Measurements from ENCODE around the gene IFRD2. TPM values are rescaled to one million over a fixed set of nuclear protein-coding genes. Genes with fewer than 3 reads are reported as not detected.
"Not testable (repeated sequence)": the region's sequence is repeated elsewhere in the genome, so short reads cannot be mapped to it uniquely, and the experiment has no call there.

Gene IFRD2
- total RNA-seq, 6 donors from 2014 or later, result 45.4 to 126 (median 77.5) TPM

DNA sequence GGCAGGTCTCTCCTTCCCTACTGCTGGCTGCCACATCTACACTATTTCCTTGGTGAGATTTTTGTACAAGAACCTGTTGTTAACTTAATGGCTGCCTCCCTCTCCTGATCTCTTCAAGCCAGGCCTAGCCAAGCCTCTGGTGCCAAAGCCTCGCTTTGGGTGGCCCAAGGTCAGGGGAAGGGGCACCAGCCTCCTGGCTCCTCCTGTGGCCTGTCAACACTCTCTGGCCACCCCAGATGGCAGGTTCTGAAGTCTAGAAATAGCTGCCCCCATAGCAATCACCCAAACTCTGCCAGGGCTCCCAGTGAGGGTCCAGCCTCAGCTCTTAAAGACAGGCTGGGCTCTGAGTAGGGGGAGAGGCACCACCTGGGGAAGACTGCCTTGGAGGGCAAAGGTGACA is 5.0 kb downstream of the IFRD2 start:
- no peaks in the 10 kb centered on the region for H3K9me3 ChIP-seq
- ATAC-seq (ENCODE audit: low FRiP score in 2 of 2), result no peak
- 82 to 100% methylated on average over 1 of the region's 1 CpG for WGBS, 2 donors
- no peaks in the 10 kb centered on the region for H3K27me3 ChIP-seq
- H3K4me3 ChIP-seq, result no peak overlapping the region
- TF ChIP-seq POLR2A (IDR thresholded peaks at IDR 0.05), result no peak
- no peak for TF ChIP-seq EP300 (IDR thresholded peaks at IDR 0.05)
- TF ChIP-seq, protein P1, sequence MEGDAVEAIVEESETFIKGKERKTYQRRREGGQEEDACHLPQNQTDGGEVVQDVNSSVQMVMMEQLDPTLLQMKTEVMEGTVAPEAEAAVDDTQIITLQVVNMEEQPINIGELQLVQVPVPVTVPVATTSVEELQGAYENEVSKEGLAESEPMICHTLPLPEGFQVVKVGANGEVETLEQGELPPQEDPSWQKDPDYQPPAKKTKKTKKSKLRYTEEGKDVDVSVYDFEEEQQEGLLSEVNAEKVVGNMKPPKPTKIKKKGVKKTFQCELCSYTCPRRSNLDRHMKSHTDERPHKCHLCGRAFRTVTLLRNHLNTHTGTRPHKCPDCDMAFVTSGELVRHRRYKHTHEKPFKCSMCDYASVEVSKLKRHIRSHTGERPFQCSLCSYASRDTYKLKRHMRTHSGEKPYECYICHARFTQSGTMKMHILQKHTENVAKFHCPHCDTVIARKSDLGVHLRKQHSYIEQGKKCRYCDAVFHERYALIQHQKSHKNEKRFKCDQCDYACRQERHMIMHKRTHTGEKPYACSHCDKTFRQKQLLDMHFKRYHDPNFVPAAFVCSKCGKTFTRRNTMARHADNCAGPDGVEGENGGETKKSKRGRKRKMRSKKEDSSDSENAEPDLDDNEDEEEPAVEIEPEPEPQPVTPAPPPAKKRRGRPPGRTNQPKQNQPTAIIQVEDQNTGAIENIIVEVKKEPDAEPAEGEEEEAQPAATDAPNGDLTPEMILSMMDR (IDR thresholded peaks at IDR 0.05), result no peak
- TF ChIP-seq POLR2AphosphoS5 (IDR thresholded peaks at IDR 0.05), result no peak
- H3K27ac ChIP-seq, result no peak overlapping the region
- H3K4me1 ChIP-seq, result peaks cover 8 to 17% (median 14%) of the 10 kb centered on the region in 4 donors
- H3K36me3 ChIP-seq, result peaks cover 18 to 44% (median 39%) of the 10 kb centered on the region in 4 donors
- DNase-seq, result no peak

DNA sequence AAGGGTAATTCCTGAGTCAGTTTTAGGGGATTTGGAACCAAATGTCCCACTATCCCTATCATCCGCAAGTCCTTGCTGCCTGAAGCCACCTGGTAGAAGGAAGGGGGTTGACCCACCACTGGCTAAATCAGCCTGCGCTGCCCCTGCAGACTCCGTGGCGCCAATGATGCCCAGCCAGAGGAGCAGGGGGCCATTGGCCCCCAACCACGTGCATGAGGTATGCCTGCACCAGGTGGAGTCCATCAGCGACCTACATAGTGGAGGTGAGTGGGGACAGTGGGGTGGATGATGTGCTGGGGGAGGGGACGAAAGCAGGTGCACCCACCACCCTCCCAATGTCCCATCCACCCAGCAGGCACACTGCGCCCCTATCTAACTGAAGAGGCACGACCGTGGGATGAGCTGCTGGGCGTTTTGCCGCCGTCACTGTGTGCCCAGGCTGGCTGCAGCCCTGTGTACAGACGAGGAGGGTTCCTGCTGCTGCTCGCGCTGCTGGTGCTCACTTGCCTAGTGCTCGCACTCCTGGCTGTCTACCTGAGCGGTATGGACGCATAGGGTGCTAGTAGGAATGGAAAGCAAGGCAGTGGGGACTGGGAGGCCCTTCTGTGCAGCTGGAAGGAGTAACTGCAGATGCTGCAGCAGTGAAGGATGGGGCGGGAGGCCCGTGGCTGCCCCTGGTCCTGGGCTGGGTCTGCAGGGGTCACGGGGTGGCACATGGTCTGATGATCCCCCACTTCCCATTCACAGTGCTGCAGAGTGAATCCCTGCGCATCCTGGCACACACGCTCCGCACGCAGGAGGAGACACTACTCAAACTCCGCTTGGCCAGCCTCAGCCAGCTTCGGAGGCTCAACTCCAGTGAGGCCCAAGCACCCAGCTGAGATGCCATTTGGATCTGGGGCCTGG is 5.7 kb downstream of the IFRD2 start:
- DNase-seq (peak in 1 of 2 donors; percentile 62), ATAC-seq (ENCODE audit: low FRiP score in 2 of 2) (no peak)
- Histone ChIP-seq H3K4me1 (peaks cover 7 to 14% (median 10%) of the 10 kb centered on the region in 4 donors), H3K36me3 (peaks cover 18 to 44% (median 39%) of the 10 kb centered on the region in 4 donors), H3K27ac (no peak overlapping the region), H3K4me3 (no peak overlapping the region), H3K27me3 (no peaks in the 10 kb centered on the region), H3K9me3 (no peaks in the 10 kb centered on the region)
- whole genome bisulfite sequencing, 2 donors, result 92 to 93% methylated on average over 6 to 28 of the region's 28 CpGs
- TF ChIP-seq POLR2AphosphoS5 (IDR thresholded peaks at IDR 0.05) (no peak), POLR2A (IDR thresholded peaks at IDR 0.05) (no peak), EP300 (IDR thresholded peaks at IDR 0.05) (no peak)
- TF ChIP-seq, protein P1 (IDR thresholded peaks at IDR 0.05), result no peak

DNA sequence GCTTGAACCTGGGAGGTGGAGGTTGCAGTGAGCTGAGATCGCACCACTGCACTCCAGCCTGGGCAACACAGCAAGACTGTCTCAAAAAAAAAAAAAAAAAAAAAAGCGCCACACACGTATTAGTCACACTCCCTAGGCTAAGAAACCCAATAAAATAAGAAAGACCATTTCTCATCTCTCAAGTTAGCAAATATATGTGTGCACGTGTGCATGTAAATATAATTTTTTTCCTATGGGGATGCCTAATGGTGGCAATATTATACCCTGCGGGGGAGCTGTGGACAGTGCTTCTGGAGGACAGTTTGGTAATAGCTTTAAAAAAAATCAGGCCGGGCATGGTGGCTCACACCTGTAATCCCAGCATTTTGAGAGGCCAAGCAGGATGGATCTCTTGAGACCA is 8.1 kb downstream of the IFRD2 start:
- WGBS, 2 donors, result 89 to 91% methylated on average over 6 of the region's 6 CpGs
- not testable (repeated sequence) for H3K4me3 ChIP-seq; ATAC-seq (ENCODE audit: low FRiP score in 2 of 2); H3K27ac ChIP-seq; DNase-seq; H3K4me1 ChIP-seq; H3K9me3 ChIP-seq; H3K27me3 ChIP-seq
- peaks cover 8 to 30% (median 26%) of the 10 kb centered on the region in 4 donors for H3K36me3 ChIP-seq

DNA sequence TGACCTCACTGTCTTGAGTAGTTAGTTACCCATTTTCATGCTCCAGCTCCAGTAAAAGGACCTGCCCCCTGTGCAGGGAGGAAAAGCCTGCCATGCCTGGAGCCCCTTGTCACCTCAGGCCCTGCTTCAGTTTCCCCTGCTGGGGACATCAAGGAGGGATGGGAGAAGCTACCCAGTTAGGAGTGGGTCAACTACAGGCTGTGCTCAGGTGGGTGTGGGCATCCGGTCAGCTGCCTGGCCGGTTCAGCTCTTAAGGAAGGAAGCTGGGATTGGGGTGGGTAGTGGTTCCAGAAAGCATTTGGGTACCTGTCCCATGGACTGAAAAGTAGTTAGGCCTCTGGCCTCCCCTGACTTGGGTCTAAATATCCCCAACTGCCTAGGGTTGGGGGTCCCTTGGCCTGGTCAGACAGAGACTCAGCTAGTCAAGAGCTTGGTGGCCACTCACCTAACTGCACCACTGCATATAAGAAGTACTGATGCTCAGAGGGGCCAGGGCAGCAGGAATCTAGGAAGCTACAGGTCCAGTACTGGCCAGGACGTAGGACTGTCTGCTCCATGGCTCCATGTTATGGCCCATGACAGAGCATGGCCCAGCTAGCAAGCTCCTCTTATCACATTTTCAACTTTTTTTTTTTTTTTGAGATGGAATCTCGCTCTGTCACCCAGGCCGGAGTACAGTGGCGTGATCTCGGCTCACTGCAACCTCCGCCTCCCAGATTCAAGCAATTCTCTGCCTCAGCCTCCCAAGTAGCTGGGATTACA is 12.8 kb downstream of the IFRD2 start:
- Histone ChIP-seq H3K9me3 (no peaks in the 10 kb centered on the region), H3K4me3 (no peak overlapping the region), H3K4me1 (peaks cover 3 to 14% (median 5%) of the 10 kb centered on the region in 4 donors), H3K27ac (no peak overlapping the region), H3K27me3 (peaks cover 0 to 12% (median 3%) of the 10 kb centered on the region in 4 donors), H3K36me3 (peaks cover 0 to 28% (median 8%) of the 10 kb centered on the region in 4 donors)
- no peak for DNase-seq
- TF ChIP-seq, protein P1 (IDR thresholded peaks at IDR 0.05), result no peak
- no peak for TF ChIP-seq EP300 (IDR thresholded peaks at IDR 0.05)
- no peak for TF ChIP-seq POLR2A (IDR thresholded peaks at IDR 0.05)
- no peak for TF ChIP-seq POLR2AphosphoS5 (IDR thresholded peaks at IDR 0.05)
- WGBS, 2 donors, result 87 to 94% methylated on average over 6 to 8 of the region's 8 CpGs
- ATAC-seq (ENCODE audit: low FRiP score in 2 of 2), result no peak

DNA sequence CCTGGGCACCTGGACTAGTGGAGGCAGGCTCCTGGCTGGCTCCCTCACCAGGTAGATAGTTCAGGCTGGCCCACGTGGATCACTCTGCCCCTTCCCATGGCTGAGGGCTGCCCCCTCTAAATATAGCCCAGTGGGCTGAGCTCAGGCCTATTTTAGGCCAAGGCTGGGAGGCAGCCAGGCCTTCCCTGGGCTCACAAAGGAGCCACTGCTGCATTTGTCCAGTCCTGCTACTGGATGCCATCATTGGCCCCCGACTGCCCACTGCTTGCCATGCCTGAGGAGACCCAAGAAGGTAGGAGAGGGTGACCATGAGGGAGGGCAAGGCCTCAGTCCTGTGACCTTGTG is 13.4 kb downstream of the IFRD2 start, which contains the start of gene LSMEM2:
TSS of gene LSMEM2 (plus strand) at position 208 of the 345 bp plus-strand sequence. CDS start at position 235, 27 bp downstream.
- Histone ChIP-seq H3K9me3 (no peaks in the 10 kb centered on the region), H3K4me3 (no peak within 1 kb of the TSS), H3K27me3 (peaks cover 0 to 13% (median 3%) of the 10 kb centered on the region in 4 donors), H3K4me1 (peaks cover 8 to 19% (median 10%) of the 10 kb centered on the region in 4 donors), H3K27ac (no peak within 1 kb of the TSS), H3K36me3 (peaks cover 0 to 28% (median 8%) of the 10 kb centered on the region in 4 donors)
- no peak for DNase-seq
- TF ChIP-seq, protein P1 (IDR thresholded peaks at IDR 0.05), result no peak
- TF ChIP-seq POLR2A (IDR thresholded peaks at IDR 0.05), result no peak
- TF ChIP-seq POLR2AphosphoS5 (IDR thresholded peaks at IDR 0.05), result no peak
- TF ChIP-seq EP300 (IDR thresholded peaks at IDR 0.05), result no peak
- ATAC-seq (ENCODE audit: low FRiP score in 2 of 2), result no peak
- 57% methylated on average over 2 of the region's 2 CpGs; no CpG with 5 or more reads in 1 of the 2 donors for WGBS, 2 donors

Data from upper lobe of left lung (tissue), 6 donors.